SK-N-SH treated with all-trans-retinoic acid at 6 μM for 48 hours (cell line): ENCODE data around the gene IGFBP2.

Source experiments
- ATAC-seq: fragments of 200-7000 bp; cut with Tn5 transposase; 3 replicates; pipeline ENCODE4 v1.9.1; 2020; ENCODE audit warnings: mild to moderate bottlenecking, moderate library complexity
- ARNTL ChIP-seq: fragments of 450-650 bp; formaldehyde crosslinking; IDR thresholded peaks from 2 replicates; pipeline ENCODE4 v1.5.0; 2020; ENCODE audit warnings: low read depth, mild to moderate bottlenecking, moderate library complexity, borderline replicate concordance
- BACH2 ChIP-seq: fragments of 250-450 bp; sonication (Bioruptor Pico); IDR thresholded peaks from 2 replicates; pipeline ENCODE4 v1.9.0; 2021; ENCODE audit warnings: mild to moderate bottlenecking, borderline replicate concordance
- CSDC2 ChIP-seq: fragments of 250-450 bp; sonication (Bioruptor Pico); IDR thresholded peaks from 2 replicates; pipeline ENCODE4 v1.5.0; 2020; ENCODE audit warnings: mild to moderate bottlenecking, moderate library complexity
- CSRNP3 ChIP-seq: fragments of 250-450 bp; sonication (Bioruptor Pico); IDR thresholded peaks from 2 replicates; pipeline ENCODE4 v1.5.1; 2021; ENCODE audit warnings: mild to moderate bottlenecking, moderate library complexity
- ESRRG ChIP-seq: fragments of 250-450 bp; sonication (Bioruptor Pico); IDR thresholded peaks from 2 replicates; pipeline ENCODE4 v1.6.1; 2021; ENCODE audit warnings: mild to moderate bottlenecking
- ISL1 ChIP-seq: fragments of 250-450 bp; sonication (Bioruptor Pico); IDR thresholded peaks from 2 replicates; pipeline ENCODE4 v2.1.2; 2022; ENCODE audit warnings: mild to moderate bottlenecking, moderate library complexity
- OSR1 ChIP-seq: fragments of 250-450 bp; sonication (Bioruptor Pico); IDR thresholded peaks from 2 replicates; pipeline ENCODE4 v1.8.0; 2022; ENCODE audit warnings: moderate library complexity, mild to moderate bottlenecking, inconsistent platforms
- PATZ1 ChIP-seq: fragments of 250-450 bp; sonication (Bioruptor Pico); IDR thresholded peaks from 2 replicates; pipeline ENCODE4 v1.8.0; 2020; ENCODE audit warnings: mild to moderate bottlenecking, moderate library complexity, borderline replicate concordance
- PPARA ChIP-seq: fragments of 250-450 bp; sonication (Bioruptor Pico); IDR thresholded peaks from 2 replicates; pipeline ENCODE4 v1.5.0; 2020; ENCODE audit warnings: mild to moderate bottlenecking, borderline replicate concordance
- SNAI2 ChIP-seq: fragments of 250-450 bp; sonication (Bioruptor Pico); IDR thresholded peaks from 2 replicates; pipeline ENCODE4 v1.5.0; 2020; ENCODE audit warnings: mild to moderate bottlenecking, moderate library complexity
- TCF4 ChIP-seq: fragments of 250-450 bp; sonication (Bioruptor Pico); IDR thresholded peaks from 2 replicates; pipeline ENCODE4 v1.8.0; 2021; ENCODE audit warnings: mild to moderate bottlenecking, moderate library complexity, borderline replicate concordance
- TSHZ2 ChIP-seq: fragments of 250-450 bp; sonication (Bioruptor Pico); IDR thresholded peaks from 2 replicates; pipeline ENCODE4 v1.5.0; 2020; ENCODE audit warnings: mild to moderate bottlenecking, moderate library complexity
- ZC3H10 ChIP-seq: fragments of 250-450 bp; sonication (Bioruptor Pico); IDR thresholded peaks from 2 replicates; pipeline ENCODE4 v1.5.1; 2021; ENCODE audit warnings: mild to moderate bottlenecking, moderate library complexity
- ZFP3 ChIP-seq: fragments of 250-450 bp; sonication (Bioruptor Pico); IDR thresholded peaks from 2 replicates; pipeline ENCODE4 v1.5.0; 2020; ENCODE audit warnings: mild to moderate bottlenecking, moderate library complexity
- ZFP30 ChIP-seq: fragments of 450-650 bp; formaldehyde crosslinking; IDR thresholded peaks from 2 replicates; pipeline ENCODE4 v1.5.0; 2022; ENCODE audit warnings: mild to moderate bottlenecking, moderate library complexity
- ZNF565 ChIP-seq: fragments of 450-650 bp; formaldehyde crosslinking; conservative IDR thresholded peaks from 2 replicates; pipeline ENCODE4 v1.5.0; 2020; ENCODE audit warnings: low read depth, mild to moderate bottlenecking, moderate library complexity
- ZNF70 ChIP-seq: fragments of 450-650 bp; formaldehyde crosslinking; IDR thresholded peaks from 2 replicates; pipeline ENCODE4 v1.5.0; 2020; ENCODE audit warnings: mild to moderate bottlenecking, moderate library complexity
- ZNF8 ChIP-seq: fragments of 450-650 bp; formaldehyde crosslinking; IDR thresholded peaks from 2 replicates; pipeline ENCODE4 v1.5.0; 2020; ENCODE audit warnings: mild to moderate bottlenecking, moderate library complexity
- TF ChIP-seq, protein P1 (sequence below): fragments of 250-450 bp; sonication (Bioruptor Pico); IDR thresholded peaks from 2 replicates; pipeline ENCODE4 v1.8.0; 2021; ENCODE audit warnings: low read depth, mild to moderate bottlenecking, moderate library complexity, borderline replicate concordance
- TF ChIP-seq, protein P2 (sequence below): fragments of 250-450 bp; sonication (Bioruptor Pico); IDR thresholded peaks from 2 replicates; pipeline ENCODE4 v1.5.1; 2020; ENCODE audit warnings: low read depth, mild to moderate bottlenecking, moderate library complexity

The IGFBP2 gene

GRCh38 chr2:216643986-216644659 lies 10.9 kb downstream of the IGFBP2 start:
- peak; percentile 93 for ATAC-seq
- no peak for TF ChIP-seq ESRRG
- no peak for TF ChIP-seq OSR1 (CRISPR knock-in tag)
- no peak for TF ChIP-seq ZFP30 (CRISPR knock-in tag)
- no peak for TF ChIP-seq CSDC2 (CRISPR knock-in tag)

GRCh38 chr2:216644842-216645635 lies 11.8 kb downstream of the IGFBP2 start:
- ATAC-seq = no peak
- TF ChIP-seq ZNF8 (no peak), SNAI2 (CRISPR knock-in tag) (no peak), ZFP30 (CRISPR knock-in tag) (no peak)
- TF ChIP-seq, protein P1, sequence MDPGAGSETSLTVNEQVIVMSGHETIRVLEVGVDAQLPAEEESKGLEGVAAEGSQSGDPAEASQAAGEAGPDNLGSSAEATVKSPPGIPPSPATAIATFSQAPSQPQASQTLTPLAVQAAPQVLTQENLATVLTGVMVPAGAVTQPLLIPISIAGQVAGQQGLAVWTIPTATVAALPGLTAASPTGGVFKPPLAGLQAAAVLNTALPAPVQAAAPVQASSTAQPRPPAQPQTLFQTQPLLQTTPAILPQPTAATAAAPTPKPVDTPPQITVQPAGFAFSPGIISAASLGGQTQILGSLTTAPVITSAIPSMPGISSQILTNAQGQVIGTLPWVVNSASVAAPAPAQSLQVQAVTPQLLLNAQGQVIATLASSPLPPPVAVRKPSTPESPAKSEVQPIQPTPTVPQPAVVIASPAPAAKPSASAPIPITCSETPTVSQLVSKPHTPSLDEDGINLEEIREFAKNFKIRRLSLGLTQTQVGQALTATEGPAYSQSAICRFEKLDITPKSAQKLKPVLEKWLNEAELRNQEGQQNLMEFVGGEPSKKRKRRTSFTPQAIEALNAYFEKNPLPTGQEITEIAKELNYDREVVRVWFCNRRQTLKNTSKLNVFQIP = no peak

GRCh38 chr2:216645636-216645950 lies 12.4 kb downstream of the IGFBP2 start:
- no peak for ATAC-seq
- TF ChIP-seq ARNTL (no peak), ZC3H10 (no peak), CSDC2 (CRISPR knock-in tag) (no peak), ZFP30 (CRISPR knock-in tag) (no peak), ZFP3 (CRISPR knock-in tag) (no peak), ISL1 (CRISPR knock-in tag) (no peak), PATZ1 (no peak), OSR1 (CRISPR knock-in tag) (no peak), TCF4 (CRISPR knock-in tag) (no peak), ZNF565 (CRISPR knock-in tag) (no peak), TSHZ2 (CRISPR knock-in tag) (no peak), SNAI2 (CRISPR knock-in tag) (no peak), CSRNP3 (CRISPR knock-in tag) (no peak), PPARA (no peak), ZNF8 (no peak), ZNF70 (CRISPR knock-in tag) (no peak)

- ATAC-seq = no peak
- TF ChIP-seq, protein P1 = no peak
- no peak for TF ChIP-seq TCF4 (CRISPR knock-in tag)
- no peak for TF ChIP-seq ESRRG
- TF ChIP-seq PATZ1 = no peak
- TF ChIP-seq OSR1 (CRISPR knock-in tag) = no peak
- TF ChIP-seq ZFP30 (CRISPR knock-in tag) = no peak
- TF ChIP-seq BACH2 (CRISPR knock-in tag) = no peak
- no peak for TF ChIP-seq ARNTL
- TF ChIP-seq, protein P2, sequence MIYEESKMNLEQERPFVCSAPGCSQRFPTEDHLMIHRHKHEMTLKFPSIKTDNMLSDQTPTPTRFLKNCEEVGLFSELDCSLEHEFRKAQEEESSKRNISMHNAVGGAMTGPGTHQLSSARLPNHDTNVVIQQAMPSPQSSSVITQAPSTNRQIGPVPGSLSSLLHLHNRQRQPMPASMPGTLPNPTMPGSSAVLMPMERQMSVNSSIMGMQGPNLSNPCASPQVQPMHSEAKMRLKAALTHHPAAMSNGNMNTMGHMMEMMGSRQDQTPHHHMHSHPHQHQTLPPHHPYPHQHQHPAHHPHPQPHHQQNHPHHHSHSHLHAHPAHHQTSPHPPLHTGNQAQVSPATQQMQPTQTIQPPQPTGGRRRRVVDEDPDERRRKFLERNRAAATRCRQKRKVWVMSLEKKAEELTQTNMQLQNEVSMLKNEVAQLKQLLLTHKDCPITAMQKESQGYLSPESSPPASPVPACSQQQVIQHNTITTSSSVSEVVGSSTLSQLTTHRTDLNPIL (CRISPR knock-in tag) = no peak
Measured at GRCh38 chr2:216646116-216646515, 12.9 kb downstream of the IGFBP2 start.
